HepG2 (cell line): ENCODE results near the gene GLTPD2. TPM values are rescaled to one million over a fixed set of nuclear protein-coding genes. Genes with fewer than 3 reads are reported as not detected.
A peak's percentile ranks its signal among the peaks of the same experiment; 100 is the strongest.

Experiments used
- CCDC6 ChIP-seq: sonication (generic); formaldehyde crosslinking; IDR thresholded peaks from 2 replicates; pipeline ENCODE4 v1.8.1; 2022; ENCODE audit warnings: mild to moderate bottlenecking, missing genetic modification reagents, moderate library complexity
- HCFC1 ChIP-seq: fragments of 150-350 bp; IDR thresholded peaks from 2 replicates; pipeline ENCODE4 v1.6.1; 2014; ENCODE audit warnings: low read depth, low read length
- HOXD1 ChIP-seq: sonication (generic); formaldehyde crosslinking; IDR thresholded peaks from 2 replicates; pipeline ENCODE4 v1.5.0; 2020; ENCODE audit warnings: missing genetic modification reagents
- KLF11 ChIP-seq: IDR thresholded peaks from 2 replicates; pipeline ENCODE4 v1.6.1; 2016; ENCODE audit warnings: missing compliant biosample characterization
- MBNL3 ChIP-seq: fragments of 250-450 bp; sonication (Bioruptor Pico); conservative IDR thresholded peaks from 2 replicates; pipeline ENCODE4 v1.8.0; 2022; ENCODE audit warnings: mild to moderate bottlenecking, inconsistent platforms
- MTA3 ChIP-seq: sonication (generic); formaldehyde crosslinking; IDR thresholded peaks from 2 replicates; pipeline ENCODE4 v1.4.0; 2020; ENCODE audit warnings: missing genetic modification reagents
- NCOA2 ChIP-seq: sonication (generic); formaldehyde crosslinking; IDR thresholded peaks from 2 replicates; pipeline ENCODE4 v1.8.0; 2022; ENCODE audit warnings: inconsistent platforms
- NFAT5 ChIP-seq: sonication (generic); formaldehyde crosslinking; IDR thresholded peaks from 2 replicates; pipeline ENCODE4 v1.4.0; 2020; ENCODE audit warnings: missing genetic modification reagents
- NFATC3 ChIP-seq: sonication (generic); formaldehyde crosslinking; IDR thresholded peaks from 2 replicates; pipeline ENCODE4 v1.5.1; 2020; ENCODE audit warnings: mild to moderate bottlenecking, missing genetic modification reagents
- SNAPC2 ChIP-seq: sonication (generic); formaldehyde crosslinking; IDR thresholded peaks from 2 replicates; pipeline ENCODE4 v1.8.1; 2022; ENCODE audit warnings: mild to moderate bottlenecking, missing genetic modification reagents
- SRSF4 ChIP-seq: fragments of 200-400 bp; formaldehyde crosslinking; IDR thresholded peaks from one replicate; pipeline ENCODE4 v1.6.1; 2018; ENCODE audit warnings: mild to moderate bottlenecking, low read depth, low read length, moderate library complexity; ENCODE audit not compliant: poor library complexity, severe bottlenecking
- TGIF2 ChIP-seq: IDR thresholded peaks from 2 replicates; pipeline ENCODE4 v1.6.1; 2016; ENCODE audit warnings: control low read depth, missing compliant biosample characterization
- ZGPAT ChIP-seq: IDR thresholded peaks from 2 replicates; pipeline ENCODE4 v1.6.1; 2016; ENCODE audit warnings: mild to moderate bottlenecking
- ZNF292 ChIP-seq: sonication (generic); formaldehyde crosslinking; IDR thresholded peaks from 2 replicates; pipeline ENCODE4 v1.8.1; 2022; ENCODE audit warnings: mild to moderate bottlenecking, low read depth, missing genetic modification reagents, borderline replicate concordance
- ZNF335 ChIP-seq: sonication (generic); formaldehyde crosslinking; IDR thresholded peaks from 2 replicates; pipeline ENCODE4 v1.4.0; 2020; ENCODE audit warnings: missing genetic modification reagents
- ZNF543 ChIP-seq: sonication (generic); formaldehyde crosslinking; IDR thresholded peaks from 2 replicates; pipeline ENCODE4 v1.4.0; 2020; ENCODE audit warnings: mild to moderate bottlenecking, missing genetic modification reagents
- ZNF678 ChIP-seq: sonication (generic); formaldehyde crosslinking; IDR thresholded peaks from 2 replicates; pipeline ENCODE4 v1.4.0; 2020; ENCODE audit warnings: mild to moderate bottlenecking, missing genetic modification reagents
- polyA plus RNA-seq, 8 experiments: library from polyadenylated mRNA; depleted of rRNA in 3 of 8; stranded (reverse) in 7 of 8; unstranded in 1 of 8; fragments of >200 nt; fragmentation: Illumina TruSeq in 4 of 8; extraction: Trizol in 4 of 8; gene quantifications; 2 replicates each; pipeline versions ENCODE4 v1.2.1 to v1.2.3, GENCODE V29; 2011 to 2016; ENCODE audit warnings: low read depth in 4 of 8, missing spikeins in 1 of 8, mixed read lengths in 1 of 8; ENCODE audit not compliant: insufficient read depth in 1 of 8
- total RNA-seq, 5 experiments: library from RNA; depleted of rRNA; stranded (reverse); fragments of >200 nt; fragmentation: Illumina TruSeq; extraction: Trizol; gene quantifications; 2 replicates each; pipeline ENCODE4 v1.2.3, GENCODE V29; 2016; ENCODE audit warnings: low read depth in 1 of 5
- TF ChIP-seq, protein P1 (sequence below): sonication (generic); formaldehyde crosslinking; IDR thresholded peaks from 2 replicates; pipeline ENCODE4 v1.4.0; 2020; ENCODE audit warnings: mild to moderate bottlenecking, missing genetic modification reagents
- TF ChIP-seq, protein P2 (sequence below): sonication (generic); formaldehyde crosslinking; IDR thresholded peaks from 2 replicates; pipeline ENCODE4 v1.4.0; 2020; ENCODE audit warnings: missing genetic modification reagents

The GLTPD2 gene
- total and polyA plus RNA-seq, 2 of the 13 experiments (the other 11 are each of a cell fraction or from before 2014, with no cell fraction given) = 7.5 to 12.9 TPM

DNA sequence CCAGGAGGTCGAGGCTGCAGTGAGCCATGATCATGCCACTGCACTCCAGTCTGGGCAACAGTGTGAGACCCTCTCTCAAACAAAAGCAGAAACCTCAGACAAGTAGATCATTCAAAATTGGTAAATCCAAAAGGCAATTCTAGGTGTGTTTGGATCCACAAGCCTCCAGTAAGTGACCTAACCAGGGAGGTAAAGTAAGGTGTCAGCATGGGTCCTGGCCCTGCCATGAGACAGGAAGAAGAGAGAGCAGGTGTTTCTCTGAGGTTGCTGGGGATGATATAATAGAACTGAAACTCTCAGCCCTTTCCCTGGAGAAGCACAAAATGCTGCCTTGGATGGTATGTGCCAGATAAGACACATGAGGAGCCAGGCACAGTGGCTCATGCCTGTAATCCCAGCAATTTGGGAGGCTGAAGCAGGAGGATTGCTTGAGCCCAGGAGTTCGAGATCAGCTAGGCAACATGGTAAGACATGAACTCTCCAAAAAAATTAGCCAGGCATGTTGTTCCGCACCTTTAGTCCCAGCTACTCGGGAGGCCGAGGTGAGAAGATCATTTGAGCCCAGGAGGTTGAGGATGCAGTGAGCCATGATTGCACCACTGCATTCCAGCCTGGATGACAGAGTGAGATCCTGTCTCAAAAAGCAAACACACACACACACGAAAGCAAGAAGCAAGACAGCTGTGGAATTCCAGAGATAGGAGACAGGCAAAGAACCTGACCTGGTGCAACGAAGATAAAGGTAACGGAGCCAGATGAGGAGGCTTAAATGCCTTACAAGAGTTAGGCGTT is 10.6 kb upstream of the GLTPD2 start (continued):
- TF ChIP-seq, protein P1, sequence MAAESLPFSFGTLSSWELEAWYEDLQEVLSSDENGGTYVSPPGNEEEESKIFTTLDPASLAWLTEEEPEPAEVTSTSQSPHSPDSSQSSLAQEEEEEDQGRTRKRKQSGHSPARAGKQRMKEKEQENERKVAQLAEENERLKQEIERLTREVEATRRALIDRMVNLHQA = no peak
- TF ChIP-seq, protein P2, sequence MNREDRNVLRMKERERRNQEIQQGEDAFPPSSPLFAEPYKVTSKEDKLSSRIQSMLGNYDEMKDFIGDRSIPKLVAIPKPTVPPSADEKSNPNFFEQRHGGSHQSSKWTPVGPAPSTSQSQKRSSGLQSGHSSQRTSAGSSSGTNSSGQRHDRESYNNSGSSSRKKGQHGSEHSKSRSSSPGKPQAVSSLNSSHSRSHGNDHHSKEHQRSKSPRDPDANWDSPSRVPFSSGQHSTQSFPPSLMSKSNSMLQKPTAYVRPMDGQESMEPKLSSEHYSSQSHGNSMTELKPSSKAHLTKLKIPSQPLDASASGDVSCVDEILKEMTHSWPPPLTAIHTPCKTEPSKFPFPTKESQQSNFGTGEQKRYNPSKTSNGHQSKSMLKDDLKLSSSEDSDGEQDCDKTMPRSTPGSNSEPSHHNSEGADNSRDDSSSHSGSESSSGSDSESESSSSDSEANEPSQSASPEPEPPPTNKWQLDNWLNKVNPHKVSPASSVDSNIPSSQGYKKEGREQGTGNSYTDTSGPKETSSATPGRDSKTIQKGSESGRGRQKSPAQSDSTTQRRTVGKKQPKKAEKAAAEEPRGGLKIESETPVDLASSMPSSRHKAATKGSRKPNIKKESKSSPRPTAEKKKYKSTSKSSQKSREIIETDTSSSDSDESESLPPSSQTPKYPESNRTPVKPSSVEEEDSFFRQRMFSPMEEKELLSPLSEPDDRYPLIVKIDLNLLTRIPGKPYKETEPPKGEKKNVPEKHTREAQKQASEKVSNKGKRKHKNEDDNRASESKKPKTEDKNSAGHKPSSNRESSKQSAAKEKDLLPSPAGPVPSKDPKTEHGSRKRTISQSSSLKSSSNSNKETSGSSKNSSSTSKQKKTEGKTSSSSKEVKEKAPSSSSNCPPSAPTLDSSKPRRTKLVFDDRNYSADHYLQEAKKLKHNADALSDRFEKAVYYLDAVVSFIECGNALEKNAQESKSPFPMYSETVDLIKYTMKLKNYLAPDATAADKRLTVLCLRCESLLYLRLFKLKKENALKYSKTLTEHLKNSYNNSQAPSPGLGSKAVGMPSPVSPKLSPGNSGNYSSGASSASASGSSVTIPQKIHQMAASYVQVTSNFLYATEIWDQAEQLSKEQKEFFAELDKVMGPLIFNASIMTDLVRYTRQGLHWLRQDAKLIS (CRISPR knock-in tag) = 0 out of 2 replicates have a peak, but pooled peaks have one; percentile 46
- TF ChIP-seq ZNF678 (no peak), SRSF4 (no peak), SNAPC2 (CRISPR knock-in tag) (no peak; the same call in 1 of the 2 replicates), MBNL3 (no peak), ZNF292 (CRISPR knock-in tag) (peak; percentile 99), MTA3 (CRISPR knock-in tag) (no peak), NCOA2 (CRISPR knock-in tag) (peak; percentile 86), KLF11 (no peak), NFAT5 (no peak), ZNF335 (CRISPR knock-in tag) (peak; percentile 69; the same call in 1 of the 2 replicates), ZGPAT (CRISPR knock-in tag) (peak; percentile 84), TGIF2 (CRISPR knock-in tag) (peak; percentile 80), ZNF543 (0 out of 2 replicates have a peak, but pooled peaks have one; percentile 42), HCFC1 (no peak), HOXD1 (no peak; the same call in 1 of the 2 replicates), CCDC6 (CRISPR knock-in tag) (peak; percentile 26; the same call in 1 of the 2 replicates), NFATC3 (CRISPR knock-in tag) (0 out of 2 replicates have a peak, but pooled peaks have one; percentile 37)
